Medulla oblongata (tissue), 1 donor: ENCODE measurements around the gene NAB1.
"Not testable (repeated sequence)": the region's sequence is repeated elsewhere in the genome, so short reads cannot be mapped to it uniquely, and the experiment has no call there.

Source experiments
- DNase-seq: peaks from one replicate; pipeline ENCODE4 v3.0.0-alpha.2; 2015; ENCODE audit errors: extremely low spot score

Gene NAB1

DNA sequence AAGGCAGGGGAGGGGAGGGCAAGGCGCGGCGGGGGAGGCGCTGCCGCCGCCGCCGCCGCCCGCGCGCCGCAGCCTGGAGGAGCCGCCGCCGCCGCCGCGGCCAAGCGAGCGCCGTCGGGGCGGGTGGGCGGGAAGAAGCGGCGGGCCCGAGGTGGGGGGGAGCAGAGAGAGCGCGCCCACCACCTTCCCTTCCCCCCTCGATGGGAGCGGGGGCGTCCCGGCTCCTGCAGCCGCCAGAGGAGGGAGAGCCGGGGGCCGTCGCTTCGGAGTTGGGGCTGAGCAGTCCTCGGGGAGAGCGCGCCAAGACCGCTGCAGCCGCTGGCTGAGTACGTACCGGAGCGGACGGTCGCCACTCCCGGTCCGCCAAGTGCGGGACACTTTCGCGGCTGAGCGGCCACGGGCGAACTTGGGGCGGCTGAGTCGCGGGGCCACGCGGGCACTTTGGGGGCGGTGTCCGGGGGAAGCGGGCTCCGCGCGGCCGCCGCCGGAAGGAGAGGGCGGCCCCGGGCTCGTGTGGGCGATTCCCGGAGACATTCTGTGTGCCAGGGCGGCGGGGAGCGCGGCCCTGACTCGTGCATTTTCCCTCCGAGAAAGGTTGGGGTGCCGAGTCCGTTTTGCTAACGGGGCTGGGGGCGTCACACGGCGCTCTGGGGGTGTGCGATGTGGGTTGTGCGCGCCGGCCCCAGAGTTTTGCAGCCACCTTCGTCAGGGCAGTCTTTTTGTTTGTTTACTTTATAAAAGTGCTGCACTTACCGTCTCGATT is at the start of gene NAB1:
TSS of gene NAB1 (plus strand) at position 49 of the 763 bp plus-strand sequence. CDS start 10,094 bp downstream, outside the sequence.
- DNase-seq = peak; percentile 54

- DNase-seq = no peak
Observed at GRCh38 chr2:190599546-190600220, 49.2 kb upstream of the NAB1 start.

DNA sequence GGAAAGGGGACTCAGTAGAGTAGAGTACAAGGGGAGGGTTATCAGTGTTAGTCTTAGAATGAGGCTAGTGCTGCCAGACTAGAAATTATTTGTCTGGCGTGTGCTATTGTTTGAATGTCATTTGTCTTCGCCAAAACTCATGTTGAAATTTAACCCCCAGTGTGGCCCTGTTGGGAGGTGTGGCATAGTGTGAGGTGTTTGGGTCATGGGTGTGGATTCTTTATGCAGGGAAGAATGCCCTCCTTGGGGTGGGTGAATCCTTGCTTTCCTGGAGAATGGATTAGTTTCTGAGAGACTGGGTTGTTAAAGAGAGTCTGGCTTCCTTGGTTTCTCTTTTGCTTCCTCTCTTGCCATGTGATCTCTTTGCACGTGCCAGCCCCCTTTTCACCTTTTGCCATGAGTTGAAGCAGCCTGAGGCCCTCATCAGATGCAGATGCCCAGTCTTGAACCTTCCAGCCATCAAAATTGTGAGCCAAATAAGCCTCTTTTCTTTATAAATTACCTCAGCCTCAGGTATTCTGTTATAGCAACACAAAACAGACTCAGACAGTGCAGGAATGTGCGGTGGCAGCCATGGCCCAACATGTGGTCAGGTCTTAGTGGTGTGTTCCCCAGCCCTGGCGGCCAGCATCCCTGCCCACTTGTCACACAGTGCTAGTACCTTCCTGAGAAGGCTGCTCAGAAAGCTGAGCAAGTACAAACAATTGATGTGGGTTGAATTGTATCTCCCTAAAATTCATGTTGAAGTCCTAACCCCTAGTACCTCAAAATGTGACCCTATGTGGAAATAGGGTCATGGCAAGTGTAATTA is 48.4 kb upstream of the NAB1 start:
- DNase-seq = no peak

DNA sequence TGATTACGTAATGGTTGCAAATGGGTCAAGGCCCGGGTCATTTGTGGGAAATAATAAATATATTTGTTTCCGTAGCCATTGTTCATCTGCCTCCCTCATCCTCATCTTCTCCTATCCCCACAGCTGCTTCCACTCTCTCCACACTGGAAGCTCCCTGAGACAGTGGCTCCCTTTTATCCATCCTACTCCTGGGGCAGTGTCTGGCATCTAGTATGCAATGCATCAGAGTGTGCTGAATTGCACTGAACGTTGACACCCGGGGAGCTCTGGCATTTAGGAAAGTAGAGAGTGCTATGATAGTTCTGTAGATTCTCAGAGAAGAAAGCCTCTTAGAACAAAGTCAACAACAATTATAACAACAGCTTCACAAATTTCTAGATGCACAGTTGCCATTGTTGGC is 45.5 kb upstream of the NAB1 start:
- peak; percentile 87 for DNase-seq

GRCh38 chr2:190607014-190607597 is 41.8 kb upstream of the NAB1 start:
- DNase-seq = no peak

- DNase-seq = peak; percentile 44
Observed at GRCh38 chr2:190607657-190608357, 41.1 kb upstream of the NAB1 start.

- peak; percentile 10 for DNase-seq
Observed at GRCh38 chr2:190608863-190609262, 40.0 kb upstream of the NAB1 start.

DNA sequence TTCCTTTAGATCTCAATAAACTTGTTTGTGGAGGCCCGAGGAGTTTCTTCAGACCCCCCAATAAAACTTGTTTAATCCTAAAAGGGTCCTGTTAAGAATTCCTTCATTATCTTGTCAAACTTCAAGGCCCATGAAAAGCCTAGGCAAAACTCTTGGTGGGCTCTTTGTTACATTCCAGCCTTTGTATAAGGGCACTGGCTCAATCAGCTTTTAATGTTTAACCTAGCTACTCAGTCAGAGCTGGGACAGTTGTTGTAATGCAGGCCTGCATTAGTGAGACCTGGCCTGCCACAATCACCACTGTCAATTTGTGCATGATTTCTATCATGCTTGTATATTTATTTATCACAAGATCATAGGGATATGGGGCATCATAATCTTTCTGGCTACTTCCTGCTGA is 39.5 kb upstream of the NAB1 start:
- not testable (repeated sequence) for DNase-seq

GRCh38 chr2:190610528-190610927 is 38.4 kb upstream of the NAB1 start:
- DNase-seq = not testable (repeated sequence)

GRCh38 chr2:190615555-190616200 is 33.2 kb upstream of the NAB1 start:
- no peak for DNase-seq

DNA sequence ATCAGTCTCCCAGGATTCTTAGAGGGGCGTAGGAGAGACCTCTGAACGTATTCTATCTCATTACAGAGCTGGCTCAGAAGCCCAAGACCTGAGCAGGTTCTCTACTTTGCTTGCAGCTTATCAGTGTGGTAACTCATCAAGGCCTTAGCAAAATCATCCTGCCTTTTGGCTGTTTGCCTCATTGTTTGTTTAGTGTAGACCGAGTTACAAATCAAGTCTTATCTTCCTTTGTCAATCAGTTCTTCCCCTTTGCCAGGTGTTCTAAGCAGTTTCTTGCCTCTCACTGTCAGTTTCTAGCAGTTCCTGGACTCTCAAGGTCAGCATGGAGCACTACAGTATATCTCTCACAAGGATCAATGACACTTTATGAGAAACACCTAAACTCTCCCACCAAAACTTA is 30.9 kb upstream of the NAB1 start:
- no peak for DNase-seq

GRCh38 chr2:190625691-190626090 is 23.2 kb upstream of the NAB1 start:
- DNase-seq = no peak

DNA sequence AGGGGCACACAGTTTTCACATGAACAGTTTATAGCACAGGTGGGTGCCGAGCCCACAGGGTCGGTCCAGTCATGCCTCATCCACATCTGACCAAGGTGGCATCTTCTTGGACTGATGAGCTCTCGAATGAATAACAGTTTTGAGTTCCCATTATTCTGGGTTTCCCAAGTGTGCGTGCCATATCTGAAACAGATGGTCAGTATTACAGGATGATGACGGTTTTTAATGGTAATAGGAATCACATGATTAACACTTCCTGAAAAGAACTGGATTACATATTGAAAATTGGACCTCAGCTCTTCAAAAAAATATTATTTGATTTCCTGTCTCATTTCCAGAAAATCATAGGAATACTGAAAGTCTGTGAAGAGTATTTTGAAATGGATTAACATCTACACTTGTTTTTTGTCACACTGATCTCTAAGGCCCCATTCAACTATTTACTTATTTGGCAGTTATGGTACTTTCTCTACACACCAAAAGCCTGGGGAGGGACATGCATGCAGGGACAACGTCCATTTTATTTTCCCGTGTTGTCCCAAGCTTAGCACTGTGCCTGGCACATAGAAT is 22.2 kb upstream of the NAB1 start:
- DNase-seq = peak; percentile 11

DNA sequence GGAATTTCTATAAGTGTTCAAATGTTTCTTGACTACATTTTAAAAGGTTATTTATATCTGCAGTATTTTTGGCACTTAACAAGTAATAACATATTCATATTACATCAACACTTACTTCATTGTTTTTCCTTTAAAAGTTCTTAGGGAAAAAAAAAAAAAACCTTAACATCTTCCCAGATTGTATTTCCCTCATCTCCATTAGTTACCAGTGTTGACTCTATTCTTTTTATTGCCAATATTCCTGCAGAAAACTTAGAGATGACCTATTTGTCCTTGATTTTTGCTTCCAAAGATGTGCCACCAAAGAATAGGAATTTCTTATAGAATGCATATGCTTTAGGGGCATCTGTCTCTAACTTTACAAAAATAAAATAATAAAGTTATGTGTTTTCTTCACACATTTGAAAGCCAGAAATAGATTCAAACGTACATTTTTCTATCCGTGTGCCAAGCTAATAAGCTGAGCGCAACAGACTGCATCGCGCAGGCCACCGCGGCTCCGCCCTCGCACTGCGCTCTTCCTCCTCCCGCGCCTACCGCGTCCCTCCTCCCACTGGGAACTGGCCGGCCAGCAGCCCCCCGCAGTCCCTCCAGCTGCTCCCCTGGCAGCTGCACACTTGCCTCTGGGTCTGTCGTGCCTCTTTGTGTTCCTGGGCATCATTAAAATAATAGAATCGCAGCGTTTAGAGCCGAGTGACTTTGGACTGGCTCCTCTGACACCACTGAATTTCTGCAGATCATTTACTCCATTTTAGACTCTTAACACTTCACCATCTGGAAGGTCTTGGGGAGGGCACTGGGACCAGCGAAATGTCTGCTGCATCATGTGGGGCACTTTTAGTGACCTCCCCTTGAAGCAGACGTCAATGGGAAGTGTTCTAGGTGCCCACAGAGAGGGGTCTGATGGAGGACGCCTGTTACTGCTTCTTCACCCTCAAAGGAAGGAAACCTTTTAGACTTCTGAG is 21.2 kb upstream of the NAB1 start:
- DNase-seq = peak; percentile 43

- no peak for DNase-seq
Observed at GRCh38 chr2:190628591-190629319, 20.1 kb upstream of the NAB1 start.

- no peak for DNase-seq
Observed at GRCh38 chr2:190634381-190634780, 14.5 kb upstream of the NAB1 start.

GRCh38 chr2:190635781-190636180 is 13.1 kb upstream of the NAB1 start:
- no peak for DNase-seq

DNA sequence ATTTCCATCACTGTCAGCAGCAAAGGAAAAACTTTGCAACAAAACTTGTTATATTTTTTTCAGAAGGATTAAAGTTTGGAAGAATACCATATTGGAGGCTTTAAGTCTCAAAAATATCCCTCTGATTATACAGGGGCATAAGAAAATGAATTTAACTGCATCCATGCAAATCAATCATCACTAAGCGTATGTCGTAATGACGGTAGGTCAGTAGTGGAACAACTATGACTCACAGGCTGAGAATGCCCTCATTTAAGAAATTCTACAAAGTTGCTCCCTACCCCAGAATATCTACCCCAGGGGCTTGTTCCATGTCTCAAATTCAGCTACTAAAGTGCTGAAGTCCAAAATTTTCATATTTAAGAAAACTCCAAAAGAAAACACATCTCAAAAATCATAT is 12.5 kb upstream of the NAB1 start:
- no peak for DNase-seq

- DNase-seq = no peak
Observed at GRCh38 chr2:190637281-190637734, 11.6 kb upstream of the NAB1 start.
